SH-SY5Y (cell line): Measurements from ENCODE around the gene CALM1.

ENCODE experiments used
- GATA2 ChIP-seq: IDR thresholded peaks from 2 replicates; pipeline ENCODE4 v1.6.1; 2011; ENCODE audit warnings: mild to moderate bottlenecking, low read depth, low read length
- GATA3 ChIP-seq: IDR thresholded peaks from 2 replicates; pipeline ENCODE4 v1.6.1; 2011; ENCODE audit warnings: low read depth, mild to moderate bottlenecking, low read length, moderate library complexity

GRCh38 chr14:90368946-90369721, 27.7 kb upstream of the CALM1 start:
- TF ChIP-seq GATA3 (no peak), GATA2 (no peak)
